ENCODE results near the gene BDH1.

BDH1 gene

GRCh38 chr3:197547306-197548011, 8.3 kb downstream of the BDH1 start:
- DNase-seq = no peak

GRCh38 chr3:197546307-197547085, 9.3 kb downstream of the BDH1 start:
- no peak for DNase-seq

- no peak for DNase-seq
Observed at GRCh38 chr3:197545571-197545970, 10.2 kb downstream of the BDH1 start.

DNA sequence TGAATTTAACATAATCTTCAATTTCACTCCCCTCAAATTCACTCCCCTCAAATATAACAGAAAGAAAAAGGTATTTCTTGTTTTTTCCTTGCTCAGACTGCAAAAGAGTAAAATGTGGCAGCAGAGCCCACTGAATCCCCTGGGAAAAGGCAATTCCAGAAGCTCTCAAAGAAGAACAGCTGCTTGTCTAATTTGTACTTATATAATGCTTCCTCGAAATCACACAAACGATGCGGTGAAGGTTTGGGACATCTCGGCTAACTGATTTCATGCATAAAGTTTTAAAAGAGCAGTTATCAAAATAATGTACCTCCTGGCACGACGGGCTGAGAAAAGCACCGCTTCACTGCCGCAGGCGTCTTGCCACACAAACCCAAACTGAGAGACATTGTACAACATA, 10.7 kb downstream of the BDH1 start:
- no peak for DNase-seq

DNA sequence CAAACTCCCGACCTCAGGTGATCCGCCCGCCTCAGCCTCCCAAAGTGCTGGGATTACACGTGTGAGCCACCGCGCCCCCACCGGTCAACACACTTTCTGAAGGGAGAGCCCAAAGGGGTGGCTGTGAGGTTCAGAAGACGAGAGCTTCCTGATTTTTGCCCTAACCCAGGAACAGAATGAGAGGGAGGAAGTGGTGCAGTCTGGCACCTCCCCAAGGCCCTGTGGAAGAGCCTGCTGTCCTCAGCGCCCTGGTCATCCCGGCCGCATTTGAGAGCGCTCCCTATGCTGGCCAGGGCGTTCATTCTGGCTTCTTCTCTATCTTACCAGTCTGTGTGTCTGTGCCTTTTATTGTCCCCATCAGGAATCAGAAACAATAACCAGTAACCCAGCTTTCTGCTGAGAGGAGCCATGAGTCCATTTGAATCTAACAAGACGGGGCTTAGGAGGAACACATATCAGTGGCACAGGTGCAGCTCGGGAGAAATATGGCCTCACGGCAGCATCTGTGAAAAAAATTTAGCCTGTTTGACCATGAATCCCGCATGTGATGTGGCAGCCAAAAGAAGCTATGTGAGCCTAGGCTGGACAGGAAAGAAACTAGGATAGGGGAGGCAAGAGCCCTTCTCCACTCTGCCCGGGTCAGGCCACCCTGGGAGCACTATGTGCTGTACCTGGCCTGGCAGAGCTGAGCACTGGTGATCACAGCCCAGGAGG, 12.9 kb downstream of the BDH1 start:
- DNase-seq = no peak

GRCh38 chr3:197541756-197542539, 13.8 kb downstream of the BDH1 start:
- DNase-seq = no peak

- no peak for DNase-seq
Observed at GRCh38 chr3:197540961-197541377, 14.8 kb downstream of the BDH1 start.

GRCh38 chr3:197539651-197540051, 16.1 kb downstream of the BDH1 start:
- no peak for DNase-seq

GRCh38 chr3:197533927-197534725, 21.6 kb downstream of the BDH1 start:
- DNase-seq = no peak

GRCh38 chr3:197533396-197533795, 22.4 kb downstream of the BDH1 start:
- no peak for DNase-seq

DNA sequence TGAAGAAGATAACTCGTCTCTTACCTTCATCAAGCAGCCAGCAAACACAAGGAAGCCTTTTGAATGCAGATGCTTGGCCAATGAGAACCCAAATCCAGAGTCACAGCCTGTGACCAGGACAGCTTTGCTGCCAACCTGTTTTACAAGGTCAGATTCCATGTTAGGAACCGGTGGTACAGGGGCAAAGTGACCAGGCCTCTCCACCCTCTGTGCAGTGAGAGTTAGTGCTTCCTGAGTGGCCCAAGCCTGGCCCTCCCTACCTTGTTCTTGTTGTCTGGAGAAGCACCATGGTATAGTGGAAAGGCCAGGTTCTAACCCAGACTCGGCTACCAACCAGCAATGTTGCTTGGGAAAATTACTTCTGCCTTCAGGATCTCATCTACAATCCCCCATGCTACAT, 23.4 kb downstream of the BDH1 start:
- no peak for DNase-seq

DNA sequence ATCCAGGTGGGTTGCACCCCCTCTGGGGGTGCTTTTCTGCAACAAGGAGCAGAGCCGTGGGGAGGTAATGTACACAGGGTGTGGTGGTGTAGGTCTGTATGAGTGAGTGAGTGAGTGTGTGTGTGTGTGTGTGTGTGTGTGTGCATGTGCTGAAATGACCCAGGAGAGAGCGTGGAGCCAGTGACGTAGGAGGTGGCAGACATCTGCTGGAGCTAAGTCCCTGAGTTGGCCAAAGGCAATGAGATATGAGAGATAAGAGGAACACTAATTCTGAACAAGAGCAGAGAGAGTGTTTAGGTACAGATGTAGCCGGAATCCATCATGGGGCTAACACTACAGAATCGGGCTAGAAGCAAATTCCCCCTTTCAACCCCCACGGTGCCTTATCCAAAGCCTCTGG, 27.6 kb downstream of the BDH1 start:
- DNase-seq = no peak

- DNase-seq = no peak
Observed at GRCh38 chr3:197527569-197527968, 28.2 kb downstream of the BDH1 start.

DNA sequence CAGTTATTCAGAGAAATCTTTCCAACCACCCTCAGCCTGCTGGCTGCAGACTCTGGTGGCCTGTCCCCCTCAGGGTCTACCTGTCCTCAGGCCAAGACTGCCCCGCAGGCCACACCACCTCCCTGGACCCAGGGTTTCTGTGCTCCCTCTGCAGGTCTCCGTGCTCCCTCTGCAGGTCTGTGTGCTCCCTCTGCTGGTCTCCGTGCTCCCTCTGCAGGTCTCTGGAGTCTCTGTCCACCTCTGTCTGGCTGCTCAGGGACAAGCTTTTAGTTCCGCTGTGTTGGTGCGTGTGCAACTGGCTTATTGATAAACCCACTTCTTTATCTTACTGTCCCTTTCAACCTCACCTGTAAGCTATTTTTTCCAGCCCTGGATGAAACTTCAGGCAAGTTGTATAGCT, 30.1 kb downstream of the BDH1 start:
- no peak for DNase-seq

DNA sequence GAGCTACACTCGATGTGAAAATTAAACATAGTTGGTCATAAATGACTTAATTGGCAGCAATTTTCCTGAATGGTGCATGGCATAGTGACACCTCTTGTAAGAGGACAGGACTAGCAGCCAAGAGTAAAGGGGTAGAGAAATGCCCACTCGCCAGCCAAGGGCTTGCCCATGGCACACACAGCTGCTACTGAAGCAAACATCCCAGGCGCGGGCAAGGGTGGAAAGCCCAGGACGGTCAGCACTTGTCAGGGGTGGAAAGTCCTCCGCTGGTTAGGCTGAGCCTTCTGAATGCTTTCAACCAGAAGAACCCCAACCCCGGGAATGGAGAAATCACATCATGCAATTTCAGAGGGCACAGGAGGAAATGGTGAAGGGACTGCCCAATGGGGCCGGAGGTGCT, 31.6 kb downstream of the BDH1 start:
- DNase-seq = no peak

- DNase-seq = no peak
Observed at GRCh38 chr3:197523526-197523925, 32.2 kb downstream of the BDH1 start.

DNA sequence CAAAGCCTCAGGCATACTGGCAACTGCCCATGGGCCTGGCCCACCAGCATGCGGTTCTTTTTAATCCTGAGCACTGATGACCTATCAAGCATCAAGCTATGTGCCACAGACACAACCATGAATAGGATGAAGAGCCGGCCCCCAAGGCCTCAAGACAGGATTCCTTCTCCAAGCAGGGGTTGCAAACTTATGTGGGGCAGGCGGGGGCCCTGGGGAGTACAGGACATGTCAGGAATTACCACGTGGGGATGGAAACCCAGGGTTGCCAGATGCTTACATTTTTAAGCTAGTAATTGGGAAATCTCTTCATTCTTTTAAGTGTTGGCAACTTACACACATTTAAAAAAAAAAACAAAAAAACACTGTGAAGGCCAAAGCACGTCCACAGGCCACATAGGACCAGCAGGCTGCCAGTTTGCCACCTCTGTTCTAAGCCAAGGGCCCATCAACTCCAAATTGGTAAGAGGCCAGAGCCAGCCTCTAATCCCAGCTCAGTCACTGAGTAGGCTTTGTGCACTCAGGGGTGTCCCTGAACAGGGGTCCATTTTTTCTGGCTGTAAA, 32.8 kb downstream of the BDH1 start:
- DNase-seq = no peak

DNA sequence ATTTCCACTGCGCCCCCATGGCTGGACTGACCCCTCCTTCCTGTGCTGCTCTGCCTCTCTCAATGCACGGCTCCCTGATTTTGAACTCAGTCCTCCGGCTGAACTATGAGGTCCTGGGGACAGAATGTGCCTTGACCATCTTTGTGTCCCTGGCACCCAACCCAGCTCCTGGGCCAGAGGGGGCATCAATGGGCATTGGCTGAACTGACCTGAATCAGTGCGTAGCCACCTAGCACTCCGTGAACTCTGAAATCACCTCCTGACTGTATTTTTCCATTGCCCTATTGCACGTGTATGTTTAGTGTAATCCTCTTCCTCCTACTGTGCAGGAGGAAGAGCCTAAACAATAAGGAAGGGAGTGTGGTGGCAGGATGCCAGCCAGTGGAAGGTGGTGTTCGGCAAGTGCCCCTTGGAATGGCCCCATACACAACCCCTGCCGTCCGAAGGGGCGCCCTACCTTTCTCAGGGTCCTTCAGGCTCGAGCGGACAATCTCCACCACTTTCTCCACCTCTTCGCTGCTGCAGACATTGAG, 33.5 kb downstream of the BDH1 start:
- DNase-seq = no peak

- DNase-seq = no peak
Observed at GRCh38 chr3:197521277-197522182, 34.2 kb downstream of the BDH1 start.

Data from SHP77 (cell line).